GM19463 (cell line): ENCODE measurements around the gene TOPAZ1.

Experiments used
- ATAC-seq: cut with Tn5 transposase; IDR thresholded peaks from one replicate; pipeline ENCODE4 v1.9.1; 2021; ENCODE audit warnings: mild to moderate bottlenecking, moderate library complexity; ENCODE audit not compliant: unreplicated experiment

The TOPAZ1 gene

GRCh38 chr3:44240061-44240460 lies 1.6 kb upstream of the TOPAZ1 start:
- no peak for ATAC-seq

GRCh38 chr3:44242721-44243120 lies 1.0 kb downstream of the TOPAZ1 start:
- ATAC-seq: no peak

- ATAC-seq: no peak
Observed at GRCh38 chr3:44248152-44248551, 6.5 kb downstream of the TOPAZ1 start.

- no peak for ATAC-seq
Observed at GRCh38 chr3:44252332-44252959, 10.8 kb downstream of the TOPAZ1 start.

DNA sequence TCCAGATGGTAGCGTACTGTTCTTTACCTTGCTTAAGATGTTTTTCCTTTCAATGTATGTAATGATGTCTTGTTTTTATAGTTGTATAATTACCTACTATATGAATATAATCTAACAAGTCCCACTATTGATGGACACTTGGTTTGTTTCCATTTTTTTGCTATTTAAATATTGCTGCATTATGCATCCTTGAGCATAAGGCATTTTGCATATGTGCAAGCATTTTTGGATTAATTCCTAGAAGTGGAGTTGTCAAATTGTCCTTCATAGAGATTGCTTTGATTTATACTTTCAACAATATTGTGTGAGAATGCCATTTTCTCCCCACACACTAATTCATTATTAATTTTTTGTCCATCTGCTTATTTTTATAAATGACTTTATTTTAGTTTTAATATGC lies 17.7 kb downstream of the TOPAZ1 start:
- ATAC-seq: no peak

DNA sequence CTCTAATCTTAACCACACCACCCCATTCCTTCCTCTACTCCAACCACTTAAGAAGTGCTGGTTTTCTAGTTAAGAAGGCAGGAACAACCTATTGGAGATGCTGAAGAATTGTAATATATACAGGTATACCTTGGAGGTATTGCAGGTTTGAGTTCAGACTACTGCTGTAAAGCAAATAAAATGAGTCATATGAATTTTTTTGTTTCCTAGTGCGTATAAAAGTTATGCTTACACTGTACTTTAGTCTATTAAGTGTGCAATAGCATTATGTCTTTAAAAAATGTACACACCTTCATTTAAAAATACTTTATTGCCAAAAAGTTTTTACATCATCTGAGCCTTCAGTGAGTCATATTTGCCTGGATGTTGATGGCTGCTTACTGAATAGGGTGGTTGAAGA lies 22.5 kb downstream of the TOPAZ1 start:
- ATAC-seq: no peak

GRCh38 chr3:44265815-44266214 lies 24.1 kb downstream of the TOPAZ1 start:
- no peak for ATAC-seq

DNA sequence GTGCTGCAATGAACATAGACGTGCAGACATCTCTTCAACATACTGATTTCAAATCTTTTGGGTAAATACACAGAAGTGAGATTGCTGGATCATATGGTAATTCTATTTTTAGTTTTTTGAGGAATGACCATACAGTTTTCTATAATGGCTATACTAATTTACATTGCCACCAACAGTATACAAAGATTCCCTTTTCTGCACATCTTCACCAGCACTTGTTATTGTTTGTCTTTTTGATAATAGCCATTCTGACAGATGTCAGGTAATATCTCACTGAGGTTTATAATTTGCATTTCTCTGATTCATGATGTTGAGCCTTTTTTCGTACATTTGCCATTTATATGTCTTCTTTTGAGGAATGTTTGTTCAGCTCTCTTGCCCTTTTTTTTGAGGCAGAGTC lies 30.5 kb downstream of the TOPAZ1 start:
- no peak for ATAC-seq

DNA sequence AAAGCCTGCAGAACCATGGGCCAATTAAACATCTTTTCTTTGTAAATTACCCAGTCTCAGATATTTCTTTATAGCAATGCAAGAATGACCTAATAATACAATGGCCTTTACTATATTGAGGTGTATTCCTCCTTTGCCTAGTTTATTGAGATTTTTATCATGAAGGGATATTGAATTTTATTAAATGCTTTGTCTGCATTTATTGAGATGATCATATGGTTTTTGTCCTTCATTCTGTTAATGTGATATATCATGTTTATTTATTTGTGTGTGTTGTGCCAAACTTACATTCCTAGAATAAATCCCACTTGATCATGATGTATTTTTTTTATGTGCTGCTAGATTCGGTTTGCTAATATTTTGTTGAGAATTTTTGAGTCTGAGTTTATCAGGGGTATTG lies 36.2 kb downstream of the TOPAZ1 start:
- ATAC-seq: no peak

DNA sequence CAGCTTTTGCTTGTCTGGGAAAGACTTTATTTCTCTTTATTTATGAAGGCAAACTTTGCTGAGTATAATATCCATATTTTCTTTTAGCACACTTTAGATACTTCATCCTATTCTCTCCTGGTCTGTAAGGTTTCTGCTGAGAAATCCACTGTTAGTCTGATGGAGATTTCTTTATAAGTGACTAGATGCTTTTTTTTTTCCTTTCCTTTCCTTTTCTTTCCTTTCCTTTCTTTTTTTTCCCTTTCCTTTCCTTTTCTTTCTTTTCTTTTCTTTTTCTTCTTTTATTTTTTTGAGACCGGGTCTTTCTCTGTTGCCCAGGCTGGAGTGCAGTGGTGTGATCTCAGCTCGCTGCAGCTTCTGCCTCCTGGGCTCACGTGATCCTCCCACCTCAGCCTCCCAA lies 38.4 kb downstream of the TOPAZ1 start:
- no peak for ATAC-seq

- no peak for ATAC-seq
Observed at GRCh38 chr3:44280631-44281030, 38.9 kb downstream of the TOPAZ1 start.

DNA sequence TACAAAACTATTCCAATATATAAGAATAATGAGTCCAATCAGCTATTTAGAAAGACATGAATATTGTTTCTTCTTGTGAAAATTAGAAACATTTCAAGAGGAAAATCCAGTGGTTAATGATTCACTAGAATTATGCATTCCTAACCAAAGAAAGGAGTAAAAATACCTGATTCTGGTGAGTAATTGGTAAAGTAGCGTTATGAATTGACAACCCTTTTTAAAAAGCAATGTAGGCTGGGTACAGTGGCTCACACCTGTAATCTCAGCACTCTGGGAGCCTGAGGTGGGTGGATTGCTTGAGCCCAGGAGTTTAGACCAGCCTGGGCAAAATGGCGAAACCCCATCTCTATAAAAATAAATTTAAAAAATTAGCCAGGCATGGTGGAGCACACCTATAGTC lies 43.3 kb downstream of the TOPAZ1 start:
- ATAC-seq: no peak

DNA sequence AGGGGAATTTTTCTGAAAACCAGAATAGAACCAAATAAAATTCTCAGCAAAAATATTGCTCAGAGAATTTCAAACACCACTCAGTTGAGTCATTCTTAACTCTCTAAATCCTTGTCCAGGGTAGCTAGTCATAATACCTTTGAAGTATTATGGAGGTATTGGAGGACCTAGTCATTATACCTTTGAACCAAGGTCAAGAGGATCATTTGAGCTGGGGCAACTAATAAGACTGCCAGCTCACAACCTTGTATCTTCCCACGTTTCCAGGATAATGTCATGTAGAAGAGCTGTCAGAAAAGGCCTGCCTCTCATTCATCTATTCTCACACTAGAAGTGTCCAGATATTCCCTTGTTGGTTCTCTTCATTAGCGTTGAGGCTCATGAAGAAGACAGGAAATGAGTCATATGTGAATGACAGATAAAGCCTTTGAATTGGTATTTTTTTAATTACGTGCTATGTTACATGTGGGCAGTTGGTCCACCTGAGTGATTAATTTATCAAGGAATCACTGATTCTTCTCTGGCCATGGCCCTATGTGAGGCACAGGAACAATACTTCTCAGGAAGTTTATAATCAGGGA lies 48.3 kb downstream of the TOPAZ1 start:
- ATAC-seq: no peak

- ATAC-seq: no peak
Observed at GRCh38 chr3:44292276-44292675, 50.6 kb downstream of the TOPAZ1 start.

- no peak for ATAC-seq
Observed at GRCh38 chr3:44292947-44293346, 51.3 kb downstream of the TOPAZ1 start.

DNA sequence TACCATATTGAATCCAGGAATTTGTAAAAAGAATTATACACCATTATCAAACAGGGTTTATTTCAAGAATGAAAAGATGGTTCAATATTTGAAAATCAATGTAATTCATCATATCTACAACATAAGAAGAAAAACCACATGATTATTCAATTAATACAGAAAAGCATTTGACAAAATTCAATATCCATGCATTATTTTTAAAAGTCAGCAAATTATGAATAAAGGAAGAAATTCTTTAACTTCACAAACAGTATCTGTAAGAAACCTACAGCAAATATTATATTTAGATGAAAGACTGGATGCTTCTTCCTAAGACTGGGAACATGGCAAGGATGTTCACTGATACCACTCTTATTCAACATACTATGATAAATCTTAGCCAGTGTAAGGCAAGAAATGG lies 55.6 kb downstream of the TOPAZ1 start:
- no peak for ATAC-seq

DNA sequence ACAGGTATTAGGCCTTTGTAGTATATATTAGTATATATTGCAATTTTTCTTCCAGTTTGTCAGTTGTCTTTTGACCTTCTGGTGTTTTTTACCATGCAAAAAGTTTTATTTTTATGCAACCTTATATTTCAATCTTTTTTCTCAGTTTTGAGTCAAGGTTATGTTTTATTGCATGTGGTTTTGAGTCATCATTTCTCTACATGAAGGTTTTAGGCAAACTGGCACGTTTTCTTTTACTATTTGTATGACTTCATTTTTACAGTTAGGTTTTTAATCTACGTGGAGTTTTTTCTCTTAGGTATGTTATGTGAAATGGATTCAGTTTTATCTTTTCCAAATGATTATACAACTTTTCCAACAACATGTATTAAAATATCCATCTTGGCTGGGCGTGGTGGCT lies 60.1 kb downstream of the TOPAZ1 start:
- no peak for ATAC-seq

DNA sequence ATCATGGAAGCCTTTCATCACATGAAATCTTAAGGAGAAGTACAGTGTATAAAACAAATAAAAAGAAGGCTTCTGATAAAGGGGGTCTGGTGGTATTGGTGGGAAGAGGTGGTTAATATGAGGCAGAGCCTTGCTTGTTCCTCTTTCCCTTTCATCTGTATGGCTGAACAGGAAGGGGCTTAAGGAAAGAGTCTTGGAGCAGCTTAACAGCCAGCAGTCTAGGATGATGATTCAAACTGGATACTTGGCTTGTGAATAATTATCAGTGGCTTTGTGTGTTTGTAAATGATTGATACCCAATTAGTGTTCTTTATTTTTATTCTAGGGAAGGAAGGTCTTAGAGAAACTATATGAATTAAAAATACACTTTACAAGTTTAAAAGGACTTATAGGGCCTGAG lies 67.8 kb downstream of the TOPAZ1 start:
- ATAC-seq: no peak

DNA sequence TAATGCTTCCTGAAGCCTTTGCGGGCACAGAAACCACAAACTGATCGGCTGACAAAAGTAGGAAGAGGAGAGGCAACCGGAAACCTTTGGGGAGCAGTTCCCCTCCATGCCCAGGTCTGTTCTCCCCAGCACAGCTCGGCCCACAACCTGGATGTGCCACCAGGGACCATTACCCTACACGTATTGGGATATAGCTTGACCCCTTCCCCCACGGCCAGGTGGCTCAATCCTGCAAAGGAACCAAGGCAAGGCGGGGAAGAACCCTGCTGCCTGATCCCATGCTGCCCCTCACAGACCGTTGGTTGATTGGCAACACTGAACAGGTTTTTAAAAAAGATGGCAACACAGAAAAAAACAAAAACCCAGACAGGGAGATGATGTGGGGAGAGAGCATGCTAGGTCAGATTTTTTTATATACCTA lies 77.2 kb downstream of the TOPAZ1 start:
- ATAC-seq: no peak

- ATAC-seq: no peak
Observed at GRCh38 chr3:44321335-44321734, 79.6 kb downstream of the TOPAZ1 start.

GRCh38 chr3:44323341-44323955 lies 81.8 kb downstream of the TOPAZ1 start:
- no peak for ATAC-seq

DNA sequence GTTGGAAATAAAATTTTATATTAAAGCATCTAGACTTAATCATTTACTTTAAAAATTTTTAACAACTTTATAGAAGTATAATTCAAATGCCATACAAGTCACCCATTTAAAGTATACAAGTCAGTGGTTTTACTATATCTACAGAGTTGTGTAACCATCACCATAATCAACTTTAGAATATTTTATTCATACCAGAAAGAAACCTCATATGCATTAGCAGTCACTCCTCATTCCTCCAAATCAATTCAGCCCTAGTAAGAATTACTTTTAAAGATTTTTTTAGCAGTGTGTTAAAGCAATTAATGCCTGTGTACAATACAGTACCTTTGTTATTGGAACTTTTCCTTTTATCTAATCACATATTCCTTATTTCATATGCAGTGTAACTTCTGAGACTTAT lies 82.9 kb downstream of the TOPAZ1 start:
- no peak for ATAC-seq

- ATAC-seq: no peak
Observed at GRCh38 chr3:44326019-44326418, 84.3 kb downstream of the TOPAZ1 start.
